Thoracic aorta (tissue), 2 donors: ENCODE results near the gene NEK10. TPM values are rescaled to one million over a fixed set of nuclear protein-coding genes. Genes with fewer than 3 reads are reported as not detected.

Experiments
- ATAC-seq: fragments of 150-250 bp; one replicate; pipeline ENCODE4 v1.8.0; 2017; ENCODE audit warnings: low read depth; ENCODE audit not compliant: insufficient number of reproducible peaks, low FRiP score
- DNase-seq: peaks from one replicate; pipeline ENCODE4 v3.0.0-alpha.2; 2020; ENCODE audit warnings: low spot score
- H3K27ac ChIP-seq, 2 donors: fragments of 200-600 bp; sonication (generic); 1 replicate in 1 of 2; 2 replicates in 1 of 2; pipeline ENCODE4 v1.5.1; 2016; ENCODE audit warnings: mild to moderate bottlenecking in 2 of 2, moderate library complexity in 2 of 2
- H3K27me3 ChIP-seq: fragments of 200-600 bp; sonication (generic); replicated peaks from 2 replicates; pipeline ENCODE4 v1.6.0; 2016; ENCODE audit warnings: mild to moderate bottlenecking; ENCODE audit not compliant: insufficient read depth
- H3K36me3 ChIP-seq: fragments of 200-600 bp; sonication (generic); one replicate; pipeline ENCODE4 v1.5.1; 2016
- H3K4me1 ChIP-seq, 2 donors: fragments of 200-600 bp; sonication (generic); 1 replicate in 1 of 2; 2 replicates in 1 of 2; pipeline versions ENCODE4 v1.5.1 to v1.6.0; 2016; ENCODE audit warnings: low read depth in 2 of 2, mild to moderate bottlenecking in 1 of 2; ENCODE audit not compliant: control insufficient read depth in 1 of 2
- H3K4me3 ChIP-seq: fragments of 200-600 bp; sonication (generic); 2 replicates; pipeline ENCODE4 v1.5.1; 2016; ENCODE audit warnings: mild to moderate bottlenecking
- H3K9me3 ChIP-seq: fragments of 200-600 bp; sonication (generic); 2 replicates; pipeline ENCODE4 v1.5.1; 2016
- CTCF ChIP-seq: fragments of 200-600 bp; sonication (generic); IDR thresholded peaks from one replicate; pipeline ENCODE4 v1.5.1; 2019; ENCODE audit warnings: antibody characterized with exemption
- total RNA-seq, 2 donors: library from RNA; depleted of rRNA; stranded (reverse); fragments of >200 nt; gene quantifications; one replicate each; pipeline versions ENCODE4 v1.1.0 to v1.2.3, GENCODE V29; 2016

The NEK10 gene
- total RNA-seq, 2 donors from 2014 or later = 0.68 to 21.4 TPM

DNA sequence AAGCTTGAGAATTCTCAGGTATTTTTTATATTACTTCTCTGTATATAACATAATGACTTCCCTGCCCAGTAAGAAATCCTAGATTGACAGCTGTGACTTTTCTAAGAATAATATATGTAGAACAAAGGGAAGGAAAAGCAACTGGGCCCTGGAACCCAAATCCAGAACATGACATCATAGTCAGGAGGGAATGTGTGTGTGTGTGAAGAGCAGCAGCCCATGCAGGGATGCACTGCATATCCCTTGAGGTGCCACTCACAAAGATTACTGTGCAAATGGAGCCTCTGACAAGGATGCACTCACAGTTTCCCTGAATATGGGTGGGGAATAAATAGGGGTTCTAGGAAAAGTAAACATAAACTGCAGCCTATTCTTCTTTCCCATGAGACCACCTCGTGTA, 279.5 kb downstream of the NEK10 start:
- Histone ChIP-seq H3K4me1 (peaks cover 29 to 58% of the 10 kb centered on the region in 2 donors), H3K27ac (no peak overlapping the region), H3K36me3 (no peaks in the 10 kb centered on the region), H3K9me3 (no peaks in the 10 kb centered on the region), H3K4me3 (no peak overlapping the region), H3K27me3 (no peaks in the 10 kb centered on the region)
- no peak for ATAC-seq
- DNase-seq = no peak
- TF ChIP-seq CTCF = no peak

DNA sequence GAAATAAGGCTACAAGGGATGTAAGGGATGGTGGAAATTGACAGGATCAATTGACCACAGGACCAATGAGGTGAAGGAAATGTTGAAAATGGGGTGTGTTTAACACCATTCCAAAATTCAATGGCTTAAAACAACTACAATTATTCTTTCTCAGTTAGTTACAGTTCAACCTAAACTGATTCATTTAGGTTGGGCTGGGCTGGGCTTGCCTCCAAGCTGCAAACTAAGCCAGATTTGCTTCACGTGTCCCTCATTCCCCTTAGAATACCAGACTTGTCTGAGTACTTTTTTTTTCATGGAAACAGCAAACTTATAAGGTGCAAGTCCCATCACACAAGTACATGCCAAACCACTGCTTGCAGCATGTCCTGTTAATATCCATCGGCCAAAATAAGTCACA, 280.1 kb downstream of the NEK10 start:
- DNase-seq = no peak

GRCh38 chr3:27085829-27086730, 283.1 kb downstream of the NEK10 start:
- Histone ChIP-seq H3K9me3 (no peaks in the 10 kb centered on the region), H3K4me3 (no peak overlapping the region), H3K27ac (no peak overlapping the region), H3K36me3 (no peaks in the 10 kb centered on the region), H3K4me1 (peaks cover 32 to 54% of the 10 kb centered on the region in 2 donors), H3K27me3 (no peaks in the 10 kb centered on the region)
- no peak for ATAC-seq
- TF ChIP-seq CTCF = no peak
- DNase-seq = no peak

More for the DNA sequence above, 280.1 kb downstream of the NEK10 start:
- ATAC-seq = no peak
- no peaks in the 10 kb centered on the region for H3K27me3 ChIP-seq
- TF ChIP-seq CTCF = no peak
- H3K4me3 ChIP-seq = no peak overlapping the region
- peaks cover 30 to 58% of the 10 kb centered on the region in 2 donors for H3K4me1 ChIP-seq
- no peak overlapping the region for H3K27ac ChIP-seq
- no peaks in the 10 kb centered on the region for H3K36me3 ChIP-seq
- no peaks in the 10 kb centered on the region for H3K9me3 ChIP-seq

DNA sequence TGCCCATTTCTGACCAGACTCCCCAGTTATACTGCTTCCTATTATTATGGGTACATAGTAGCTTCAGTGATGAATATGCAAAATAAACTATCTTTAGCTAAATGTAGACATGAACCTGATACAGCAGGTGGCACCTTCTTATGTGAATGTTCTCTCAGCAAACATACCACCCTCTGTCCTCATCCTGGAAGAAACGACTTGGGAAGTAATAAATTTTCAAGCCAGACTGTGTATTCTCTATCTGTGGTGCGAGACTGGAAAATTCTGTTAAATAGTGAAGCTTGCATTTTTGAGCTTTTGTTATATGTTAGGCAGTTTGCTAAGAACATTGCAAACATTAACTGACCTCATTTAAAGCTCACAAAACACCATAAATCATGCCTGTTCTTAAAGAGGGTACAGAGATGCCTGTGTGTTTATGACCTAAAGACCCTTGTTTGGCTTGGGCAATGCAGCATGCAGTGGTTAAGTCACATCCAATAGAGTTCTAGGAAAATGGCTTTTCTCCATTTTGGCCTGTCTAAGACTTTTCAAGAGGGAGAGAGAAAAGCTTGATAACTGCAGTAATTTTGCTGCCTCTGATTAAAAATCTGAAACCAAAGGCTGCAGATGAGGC, 287.1 kb downstream of the NEK10 start:
- no peaks in the 10 kb centered on the region for H3K27me3 ChIP-seq
- H3K4me3 ChIP-seq = no peak overlapping the region
- no peak for DNase-seq
- H3K4me1 ChIP-seq = peaks cover 24 to 30% of the 10 kb centered on the region in 2 donors
- no peak for ATAC-seq
- no peaks in the 10 kb centered on the region for H3K9me3 ChIP-seq
- no peaks in the 10 kb centered on the region for H3K36me3 ChIP-seq
- TF ChIP-seq CTCF = no peak
- no peak overlapping the region for H3K27ac ChIP-seq

- no peaks in the 10 kb centered on the region for H3K9me3 ChIP-seq
- H3K27me3 ChIP-seq = no peaks in the 10 kb centered on the region
- H3K4me1 ChIP-seq = peaks cover 22 to 25% of the 10 kb centered on the region in 2 donors
- ATAC-seq = no peak
- TF ChIP-seq CTCF = no peak
- DNase-seq = no peak
- no peaks in the 10 kb centered on the region for H3K36me3 ChIP-seq
- H3K27ac ChIP-seq = no peak overlapping the region
- no peak overlapping the region for H3K4me3 ChIP-seq
These were observed 287.6 kb downstream of the NEK10 start for GRCh38 chr3:27081566-27081965.
